DOHH2 (cell line): ENCODE data around the gene SYNE1.

Experiments
- H3F3A ChIP-seq: fragments of 200-600 bp; sonication (generic), shearing (Covaris generic); 2 replicates; pipeline ENCODE4 v1.6.0; 2016; ENCODE audit warnings: antibody characterized with exemption, mild to moderate bottlenecking; ENCODE audit not compliant: control insufficient read depth, insufficient read depth
- H3K27ac ChIP-seq: fragments of 200-600 bp; sonication (generic); 2 replicates; pipeline ENCODE4 v1.5.1; 2014; ENCODE audit warnings: low read depth, mild to moderate bottlenecking, low read length, moderate library complexity
- H3K27me3 ChIP-seq: fragments of 200-600 bp; sonication (generic); 2 replicates; pipeline ENCODE4 v1.6.1; 2014; ENCODE audit warnings: mild to moderate bottlenecking, low read length, mixed read lengths; ENCODE audit not compliant: control insufficient read depth
- H3K36me3 ChIP-seq: fragments of 200-600 bp; sonication (generic); 2 replicates; pipeline ENCODE4 v1.6.1; 2014; ENCODE audit warnings: mild to moderate bottlenecking, low read length, moderate library complexity, mixed read lengths; ENCODE audit not compliant: control insufficient read depth
- H3K4me1 ChIP-seq: fragments of 200-600 bp; sonication (generic); 2 replicates; pipeline ENCODE4 v1.6.1; 2014; ENCODE audit warnings: mild to moderate bottlenecking, low read length, mixed read lengths; ENCODE audit not compliant: control insufficient read depth
- H3K4me2 ChIP-seq: fragments of 200-600 bp; sonication (generic); 2 replicates; pipeline ENCODE4 v1.6.0; 2014; ENCODE audit warnings: mild to moderate bottlenecking, low read length, moderate library complexity
- H3K4me3 ChIP-seq: fragments of 200-600 bp; sonication (generic); 2 replicates; pipeline ENCODE4 v1.5.1; 2014; ENCODE audit warnings: mild to moderate bottlenecking, low read length, mixed read lengths
- H3K79me2 ChIP-seq: fragments of 200-600 bp; sonication (generic); 2 replicates; pipeline ENCODE4 v1.6.1; 2014; ENCODE audit warnings: mild to moderate bottlenecking, low read length, mixed read lengths; ENCODE audit not compliant: control insufficient read depth
- H3K9me2 ChIP-seq: fragments of 200-600 bp; sonication (generic); replicated peaks from 2 replicates; pipeline ENCODE4 v1.6.1; 2014; ENCODE audit warnings: mild to moderate bottlenecking, low read length, mixed read lengths; ENCODE audit not compliant: control insufficient read depth
- H3K9me3 ChIP-seq: fragments of 200-600 bp; sonication (generic); 2 replicates; pipeline ENCODE4 v1.6.1; 2014; ENCODE audit warnings: antibody characterized with exemption, low read length, mixed read lengths; ENCODE audit not compliant: control insufficient read depth, insufficient read depth
- H4K20me1 ChIP-seq: fragments of 200-600 bp; sonication (generic); 2 replicates; pipeline ENCODE4 v1.6.0; 2014; ENCODE audit warnings: low read depth, mild to moderate bottlenecking, antibody characterized with exemption, low read length, moderate library complexity; ENCODE audit not compliant: control insufficient read depth, insufficient read depth
- EZH2phosphoT487 ChIP-seq: fragments of 200-600 bp; sonication (generic); IDR thresholded peaks from 2 replicates; pipeline ENCODE4 v1.6.1; 2017; ENCODE audit warnings: borderline replicate concordance, mild to moderate bottlenecking, antibody characterized with exemption, low read length, moderate library complexity, mixed read lengths
- TF ChIP-seq, protein P1 (sequence below): fragments of 200-600 bp; sonication (generic); IDR thresholded peaks from one replicate; pipeline ENCODE4 v1.5.1; 2014; ENCODE audit warnings: antibody characterized with exemption, mild to moderate bottlenecking, low read depth, low read length; ENCODE audit not compliant: poor library complexity, severe bottlenecking

Gene SYNE1

GRCh38 chr6:152313542-152314482 lies 323.4 kb downstream of the SYNE1 start:
- no peaks in the 10 kb centered on the region for H3K9me3 ChIP-seq
- no peaks in the 10 kb centered on the region for H3K36me3 ChIP-seq
- no peak overlapping the region for H3K27ac ChIP-seq
- no peaks in the 10 kb centered on the region for H3K27me3 ChIP-seq
- H3K9me2 ChIP-seq = no peaks in the 10 kb centered on the region
- no peak overlapping the region for H3K4me3 ChIP-seq
- no peak overlapping the region for H3K4me2 ChIP-seq
- no peaks in the 10 kb centered on the region for H3K79me2 ChIP-seq
- TF ChIP-seq EZH2phosphoT487 = no peak
- TF ChIP-seq, protein P1, sequence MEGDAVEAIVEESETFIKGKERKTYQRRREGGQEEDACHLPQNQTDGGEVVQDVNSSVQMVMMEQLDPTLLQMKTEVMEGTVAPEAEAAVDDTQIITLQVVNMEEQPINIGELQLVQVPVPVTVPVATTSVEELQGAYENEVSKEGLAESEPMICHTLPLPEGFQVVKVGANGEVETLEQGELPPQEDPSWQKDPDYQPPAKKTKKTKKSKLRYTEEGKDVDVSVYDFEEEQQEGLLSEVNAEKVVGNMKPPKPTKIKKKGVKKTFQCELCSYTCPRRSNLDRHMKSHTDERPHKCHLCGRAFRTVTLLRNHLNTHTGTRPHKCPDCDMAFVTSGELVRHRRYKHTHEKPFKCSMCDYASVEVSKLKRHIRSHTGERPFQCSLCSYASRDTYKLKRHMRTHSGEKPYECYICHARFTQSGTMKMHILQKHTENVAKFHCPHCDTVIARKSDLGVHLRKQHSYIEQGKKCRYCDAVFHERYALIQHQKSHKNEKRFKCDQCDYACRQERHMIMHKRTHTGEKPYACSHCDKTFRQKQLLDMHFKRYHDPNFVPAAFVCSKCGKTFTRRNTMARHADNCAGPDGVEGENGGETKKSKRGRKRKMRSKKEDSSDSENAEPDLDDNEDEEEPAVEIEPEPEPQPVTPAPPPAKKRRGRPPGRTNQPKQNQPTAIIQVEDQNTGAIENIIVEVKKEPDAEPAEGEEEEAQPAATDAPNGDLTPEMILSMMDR = no peak
- H3K4me1 ChIP-seq = peaks cover 32% of the 10 kb centered on the region
- no peaks in the 10 kb centered on the region for H4K20me1 ChIP-seq
- no peaks in the 10 kb centered on the region for H3F3A ChIP-seq

GRCh38 chr6:152312434-152312833 lies 324.7 kb downstream of the SYNE1 start:
- no peaks in the 10 kb centered on the region for H3K79me2 ChIP-seq
- H3K4me3 ChIP-seq = no peak overlapping the region
- peaks cover 32% of the 10 kb centered on the region for H3K4me1 ChIP-seq
- H3K9me3 ChIP-seq = no peaks in the 10 kb centered on the region
- H3K36me3 ChIP-seq = no peaks in the 10 kb centered on the region
- H3K9me2 ChIP-seq = no peaks in the 10 kb centered on the region
- H3F3A ChIP-seq = no peaks in the 10 kb centered on the region
- H4K20me1 ChIP-seq = no peaks in the 10 kb centered on the region
- H3K27ac ChIP-seq = no peak overlapping the region
- H3K4me2 ChIP-seq = no peak overlapping the region
- TF ChIP-seq EZH2phosphoT487 = no peak
- TF ChIP-seq, protein P1 = no peak
- H3K27me3 ChIP-seq = no peaks in the 10 kb centered on the region

DNA sequence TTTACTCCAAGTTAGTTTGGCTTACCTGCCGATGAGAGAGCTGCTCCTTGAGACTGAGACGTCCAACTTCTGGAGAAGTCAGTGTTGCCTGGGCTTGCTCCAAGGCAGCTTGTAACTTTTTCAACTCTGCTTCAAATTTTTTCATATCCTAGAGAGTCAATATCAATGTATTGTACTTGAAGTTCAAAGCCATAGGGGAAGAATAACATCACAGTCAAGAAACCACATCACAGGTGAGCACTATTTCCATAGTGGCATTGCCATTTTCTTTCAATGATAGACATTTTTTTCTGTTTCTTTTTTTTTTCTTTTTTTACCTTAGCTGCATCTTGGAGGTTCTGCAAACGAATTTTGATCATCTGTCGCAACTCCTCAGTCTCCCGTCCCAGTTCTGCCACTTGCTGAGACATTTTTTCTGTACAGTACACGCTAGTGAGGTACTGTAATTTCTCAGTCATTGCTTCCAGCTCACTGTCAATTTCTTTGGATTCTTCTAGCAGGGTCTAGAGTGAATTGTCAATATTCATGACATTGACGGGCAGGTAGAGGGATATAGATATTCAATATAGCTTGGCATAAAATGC lies 326.7 kb downstream of the SYNE1 start:
- H3K4me3 ChIP-seq = no peak overlapping the region
- H3F3A ChIP-seq = no peaks in the 10 kb centered on the region
- no peak overlapping the region for H3K27ac ChIP-seq
- TF ChIP-seq, protein P1 = no peak
- TF ChIP-seq EZH2phosphoT487 = no peak
- H3K9me3 ChIP-seq = no peaks in the 10 kb centered on the region
- H4K20me1 ChIP-seq = no peaks in the 10 kb centered on the region
- no peaks in the 10 kb centered on the region for H3K9me2 ChIP-seq
- H3K4me1 ChIP-seq = peaks cover 26% of the 10 kb centered on the region
- H3K4me2 ChIP-seq = no peak overlapping the region
- no peaks in the 10 kb centered on the region for H3K36me3 ChIP-seq
- H3K79me2 ChIP-seq = no peaks in the 10 kb centered on the region
- H3K27me3 ChIP-seq = no peaks in the 10 kb centered on the region
